GM18858 (cell line): Measurements from ENCODE around the gene TNNI3.
"Not testable (repeated sequence)": the region's sequence is repeated elsewhere in the genome, so short reads cannot be mapped to it uniquely, and the experiment has no call there.

Experiments used
- ATAC-seq: cut with Tn5 transposase; IDR thresholded peaks from one replicate; pipeline ENCODE4 v1.9.1; 2021; ENCODE audit not compliant: unreplicated experiment

Gene TNNI3

DNA sequence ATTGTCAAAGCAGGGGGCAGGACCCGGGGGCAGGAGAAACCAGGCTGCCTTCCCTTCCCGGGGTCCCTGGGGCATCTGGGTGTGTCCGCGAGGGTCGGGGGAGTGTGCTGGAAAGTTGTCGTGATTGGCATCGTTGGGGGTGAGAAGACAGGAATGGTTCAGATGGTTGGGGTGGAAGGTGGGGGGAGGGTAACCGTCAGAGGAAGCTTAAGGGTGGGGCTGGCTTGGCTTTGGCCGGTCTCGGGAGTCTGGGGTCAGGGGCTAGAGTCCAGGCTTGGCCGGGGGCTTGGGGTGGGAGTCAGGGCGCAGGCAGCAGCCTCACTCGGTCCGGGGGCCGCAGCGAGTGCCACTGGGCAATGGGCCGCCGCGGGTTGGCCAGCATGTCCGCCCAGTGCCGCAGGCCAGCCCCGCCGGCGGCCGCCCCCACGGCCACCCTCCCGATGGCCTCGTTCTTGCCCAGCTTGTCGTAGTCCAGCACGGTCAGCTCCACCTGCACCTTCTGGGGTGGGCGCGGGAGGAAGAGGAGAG lies 15.7 kb upstream of the TNNI3 start:
- ATAC-seq, result no peak

DNA sequence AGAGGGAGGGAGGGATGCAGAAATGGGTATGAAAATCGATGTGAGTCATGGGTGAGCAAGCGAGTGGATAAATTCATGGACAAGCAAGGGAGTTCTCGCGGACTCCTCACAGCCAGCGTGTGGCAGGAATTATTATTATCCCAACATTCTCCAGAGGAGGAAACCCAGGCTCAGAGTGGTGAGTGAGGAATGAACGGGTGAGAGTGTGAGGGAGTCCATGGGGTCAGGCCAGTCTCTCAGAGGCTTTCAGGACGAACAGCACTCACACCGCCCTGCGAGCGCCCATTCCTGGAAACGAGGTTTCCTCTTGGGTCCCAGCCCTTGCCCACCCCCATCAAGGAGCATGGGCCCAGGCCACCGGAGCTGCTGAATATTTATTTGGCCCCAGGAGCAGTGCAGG lies 15.2 kb upstream of the TNNI3 start:
- ATAC-seq, result no peak

DNA sequence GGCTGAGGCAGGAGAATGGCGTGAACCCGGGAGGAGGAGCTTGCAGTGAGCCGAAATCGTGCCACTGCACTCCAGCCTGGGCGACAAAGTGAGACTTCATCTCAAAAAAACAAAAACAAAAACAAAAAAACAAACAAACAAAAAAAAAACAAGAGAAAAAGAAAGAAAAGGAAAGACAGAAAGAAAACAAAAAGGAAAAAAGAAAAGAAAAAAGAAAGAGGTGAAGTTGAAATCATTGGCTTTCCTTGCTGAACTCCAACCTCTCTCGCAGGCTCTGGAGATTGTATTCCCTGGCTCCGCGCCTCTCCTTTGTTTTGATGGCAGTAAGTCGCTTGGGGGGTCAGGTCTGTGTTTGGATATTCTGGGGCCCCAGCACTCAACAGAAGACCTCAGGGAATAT lies 14.8 kb upstream of the TNNI3 start:
- not testable (repeated sequence) for ATAC-seq

DNA sequence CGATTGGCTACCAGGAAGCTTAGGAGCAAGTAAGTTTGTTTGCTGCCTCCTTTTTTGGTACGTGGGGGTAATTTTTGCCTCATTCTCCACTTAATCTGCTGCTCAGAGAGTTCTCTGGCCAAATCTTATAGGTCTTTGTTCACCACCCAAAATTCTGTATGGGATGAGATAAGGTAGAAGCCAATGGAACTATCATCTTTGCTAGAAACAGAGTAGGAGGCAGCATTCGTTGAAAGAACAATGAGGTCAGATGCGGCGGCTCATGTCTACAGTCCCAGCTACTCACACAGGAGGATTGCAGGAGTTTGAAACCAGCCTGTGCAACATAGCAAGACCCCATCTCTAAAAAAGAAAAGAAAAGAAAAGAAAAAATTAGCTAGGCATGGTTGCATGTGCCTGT lies 13.9 kb upstream of the TNNI3 start:
- no peak for ATAC-seq

DNA sequence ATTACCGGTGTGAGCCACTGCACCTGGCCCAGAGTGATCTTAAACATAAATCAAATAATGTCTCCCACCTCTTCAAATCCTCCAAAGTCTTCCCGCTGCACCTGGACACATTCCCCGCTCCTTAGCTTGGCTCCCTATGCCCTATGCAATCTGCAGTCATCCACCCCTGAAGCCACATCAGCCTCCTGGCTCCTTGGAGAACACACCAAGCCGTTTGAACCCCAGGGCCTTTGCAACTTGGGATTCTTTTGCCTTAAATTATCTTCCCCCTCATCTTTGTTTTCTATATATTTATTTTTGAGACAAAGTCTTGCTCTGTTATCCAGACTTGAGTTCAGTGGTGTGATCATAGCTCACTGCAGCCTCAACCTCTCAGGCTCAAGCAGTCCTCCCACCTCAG lies 11.6 kb upstream of the TNNI3 start:
- ATAC-seq, result no peak

DNA sequence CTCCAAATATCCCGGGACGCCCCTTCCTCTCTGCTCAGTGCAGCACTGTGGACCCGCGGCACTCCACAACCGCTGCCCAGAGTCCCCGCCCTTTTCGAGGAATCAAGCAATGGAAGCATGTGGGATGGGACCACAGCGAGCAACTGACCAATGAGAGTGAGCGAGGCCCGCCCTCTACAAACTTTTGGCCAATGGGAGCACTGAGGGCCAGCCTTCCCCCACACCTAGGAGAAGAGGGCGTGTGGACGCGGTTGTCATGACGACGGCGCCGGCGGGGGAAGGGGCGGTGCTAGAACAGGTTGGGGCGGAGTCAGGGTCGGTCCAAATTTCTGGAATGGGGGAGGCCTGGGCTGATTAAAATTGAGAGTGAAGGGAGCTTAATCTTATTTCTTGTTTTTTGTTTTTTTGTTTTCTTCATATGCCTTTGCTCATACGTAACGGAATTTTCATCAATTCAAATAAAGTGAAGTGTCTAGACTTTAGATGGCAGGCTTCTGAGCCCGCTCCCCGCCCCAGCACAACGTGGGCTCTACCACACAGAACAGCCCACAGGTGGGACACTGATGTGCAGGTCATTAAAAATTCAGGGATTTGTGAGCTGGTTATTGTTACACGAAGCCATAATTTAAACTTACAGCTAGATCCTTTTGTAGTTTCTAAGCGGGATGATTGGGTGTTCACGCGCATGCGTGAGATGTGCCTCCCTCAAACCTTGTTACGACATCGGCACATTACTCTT lies 9.2 kb upstream of the TNNI3 start, which contains the start of gene DNAAF3:
Gene DNAAF3 (minus strand): TSS at position 84 of the 739 bp plus-strand sequence. CDS start 200 bp downstream, outside the sequence.
- ATAC-seq, result no peak

DNA sequence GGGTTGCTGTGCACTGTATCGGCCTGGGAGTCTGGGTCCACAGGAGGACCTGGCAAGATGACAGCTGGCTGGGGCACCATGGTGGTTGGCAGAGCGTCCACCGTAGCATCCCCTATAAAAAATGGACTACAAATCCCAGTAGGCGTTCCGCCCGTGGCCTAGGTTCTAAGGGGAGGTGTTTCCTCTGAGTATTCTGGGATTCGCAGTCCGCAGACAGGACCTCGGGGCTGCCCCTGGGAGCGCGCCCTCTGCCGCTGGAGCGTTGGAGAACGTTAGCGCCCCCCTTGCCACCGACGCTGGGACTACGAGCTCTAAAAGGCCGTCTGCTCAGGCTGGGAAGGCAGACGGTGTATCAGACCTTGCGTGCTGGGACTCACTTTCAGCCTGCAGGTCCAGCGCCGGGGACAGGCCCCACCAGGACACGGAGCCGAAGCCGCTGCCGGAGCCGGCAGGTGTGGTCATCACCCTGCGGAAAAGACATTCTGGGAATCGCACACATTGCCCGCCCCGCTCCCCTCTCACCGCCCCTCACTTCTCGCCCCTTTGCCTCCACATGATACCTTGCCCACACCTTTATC lies 8.5 kb upstream of the TNNI3 start:
- ATAC-seq, result no peak

DNA sequence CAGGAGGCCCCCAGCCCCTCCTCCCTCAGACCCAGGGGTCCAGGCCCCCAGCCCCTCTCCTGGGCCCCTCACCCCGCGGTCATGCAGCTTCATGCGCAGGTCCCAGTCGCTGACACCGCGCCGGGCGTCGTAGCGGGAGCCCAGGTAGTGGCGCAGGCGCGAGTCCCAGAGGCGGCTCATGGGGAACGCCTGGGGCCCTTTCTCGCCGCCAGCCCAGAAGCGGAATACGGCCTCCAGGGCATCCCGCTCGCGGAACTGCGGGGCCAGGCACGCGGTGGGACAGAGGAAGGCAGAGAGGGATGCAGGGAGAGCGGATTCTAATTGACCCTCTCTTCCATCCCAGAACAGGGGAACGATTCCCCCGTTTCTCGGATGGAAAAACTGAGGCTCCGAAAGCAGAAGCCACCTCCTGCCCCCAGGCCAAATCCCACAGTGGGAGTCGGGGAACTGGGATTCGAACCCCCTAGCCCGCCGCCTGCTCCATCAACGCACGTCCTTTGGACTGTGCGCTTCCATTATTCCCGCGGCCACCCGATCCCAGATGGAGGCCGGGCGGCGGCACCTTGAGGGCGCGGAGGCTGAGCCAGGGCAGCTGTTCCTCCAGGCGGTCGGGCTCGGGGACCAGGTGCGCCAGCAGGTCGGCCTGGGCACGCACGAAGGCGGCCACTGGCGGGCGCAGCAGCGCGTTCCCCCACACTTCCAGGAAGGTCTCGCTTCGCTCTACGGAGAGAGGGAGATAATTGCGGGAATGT lies 4.2 kb upstream of the TNNI3 start:
- ATAC-seq, result no peak

DNA sequence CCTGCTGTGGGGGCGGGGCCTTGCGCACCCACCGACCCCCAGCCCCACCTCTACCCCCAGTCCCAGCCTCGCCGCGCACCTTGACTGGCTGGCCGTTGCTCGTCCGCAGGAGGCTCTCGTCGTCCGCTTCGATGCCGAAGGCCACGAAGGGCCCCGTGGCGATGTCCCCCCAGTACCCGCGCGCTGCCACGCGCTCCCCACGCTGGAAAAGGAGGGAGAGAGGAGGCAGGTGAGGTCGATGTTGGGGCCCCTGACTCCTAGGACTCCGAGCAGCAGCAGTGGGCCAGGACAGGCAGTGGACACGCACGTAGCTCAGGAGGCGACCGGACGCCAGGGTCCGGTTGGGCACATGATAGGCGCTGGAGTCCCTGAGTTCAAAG lies 3.4 kb upstream of the TNNI3 start:
- no peak for ATAC-seq

DNA sequence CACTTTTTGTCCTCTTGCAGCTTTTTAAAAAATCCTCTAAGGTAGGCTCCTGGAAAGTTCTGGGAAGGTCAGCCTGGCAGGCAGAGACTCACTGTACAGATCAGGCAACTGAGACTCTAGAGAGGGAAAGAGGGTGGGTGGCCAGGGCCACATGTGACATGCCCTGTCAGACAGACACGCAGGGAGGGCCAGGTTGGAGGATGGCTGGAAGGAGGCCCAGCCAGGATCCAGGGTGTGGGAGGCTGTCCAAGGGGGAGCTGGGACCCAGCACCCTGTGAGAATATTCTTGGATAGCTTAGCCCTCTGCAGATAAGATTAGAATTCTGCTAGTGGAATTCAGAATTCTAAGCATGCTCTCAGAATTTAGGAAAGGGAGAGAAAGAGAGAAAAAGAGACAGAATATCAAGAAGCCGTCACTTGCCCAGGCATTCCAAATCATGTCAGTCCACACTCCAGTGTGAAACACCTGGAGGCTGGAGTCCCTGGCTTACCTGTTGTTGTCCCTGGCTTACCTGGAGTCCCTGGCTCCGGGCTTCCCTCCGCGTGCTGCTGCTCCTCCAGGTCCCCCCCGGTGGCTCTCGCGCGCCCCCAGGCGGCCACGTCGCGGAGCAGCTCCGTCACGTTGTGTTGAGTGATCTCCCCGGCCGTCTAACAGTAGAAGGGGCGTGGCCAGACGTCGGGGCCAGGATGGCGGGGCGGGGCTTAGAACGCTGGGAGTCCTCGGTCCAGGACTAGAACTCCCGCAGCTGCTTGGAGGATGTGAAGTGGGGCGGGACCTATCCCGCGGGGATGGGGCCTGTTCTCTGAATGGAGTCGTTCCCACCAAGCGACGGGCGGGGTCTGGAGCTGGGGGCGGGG lies 2.8 kb upstream of the TNNI3 start:
- ATAC-seq, result no peak

DNA sequence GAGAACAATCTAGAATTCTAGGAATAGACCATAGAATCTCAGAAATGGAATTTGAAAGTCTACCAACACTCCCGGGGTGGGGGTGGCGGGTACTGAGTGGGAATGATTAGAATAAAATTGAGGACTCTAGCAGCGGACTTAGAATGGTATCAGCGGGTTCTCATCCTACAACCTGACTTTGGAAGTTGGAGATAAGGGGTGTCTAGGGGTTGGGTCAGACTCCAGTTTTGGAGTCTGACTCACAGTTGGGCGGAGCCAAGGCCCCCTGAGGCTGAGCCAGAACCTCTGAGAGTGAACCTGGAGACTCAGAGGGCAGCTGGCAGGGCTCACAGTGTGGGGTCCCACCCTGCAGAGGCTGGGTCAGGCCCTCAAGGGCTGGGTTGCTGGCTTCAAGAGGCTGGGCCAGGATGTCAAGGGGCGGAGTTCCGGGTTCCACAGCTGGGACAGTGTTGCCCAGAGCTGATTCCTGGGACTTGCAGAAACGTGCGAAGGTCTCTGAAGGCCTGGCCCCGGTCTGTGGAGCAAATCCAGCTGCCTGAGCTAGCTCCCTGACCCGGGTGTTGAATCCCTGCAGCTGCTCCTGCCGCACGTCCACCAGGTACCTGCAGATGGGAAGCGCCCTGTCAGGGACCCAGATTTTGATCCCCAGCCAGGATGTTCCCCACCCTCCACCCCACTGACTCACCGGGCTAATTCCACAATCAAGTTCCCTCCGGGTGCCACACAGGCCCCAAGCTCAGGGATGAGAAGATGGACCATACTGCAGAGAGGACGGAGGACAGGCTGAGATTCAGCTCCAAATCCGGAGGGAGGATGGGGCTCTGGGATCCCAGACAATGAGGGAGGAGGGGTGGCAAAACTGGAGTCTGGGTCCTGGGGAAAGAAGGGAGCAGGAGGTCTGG lies 1.6 kb upstream of the TNNI3 start:
- ATAC-seq, result no peak

DNA sequence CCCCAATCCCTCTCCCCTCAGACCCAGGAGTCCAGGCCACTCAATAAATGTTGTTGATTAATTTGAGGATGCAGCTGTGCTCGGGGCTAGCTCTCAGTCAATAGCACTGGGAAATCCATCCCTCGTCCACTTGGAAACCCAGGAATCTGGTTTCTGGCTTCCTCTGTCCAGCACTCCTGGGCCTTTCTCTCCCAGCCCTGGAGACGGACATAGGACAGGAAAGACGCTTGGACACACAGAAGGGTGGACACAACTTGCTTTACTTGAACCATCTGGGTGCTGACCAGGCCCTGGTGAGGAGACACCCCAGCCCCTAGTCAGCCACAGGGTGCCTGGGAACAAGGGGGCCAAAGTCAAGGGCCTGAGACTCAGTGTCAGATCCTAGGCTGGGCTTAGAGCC lies 891 bp upstream of the TNNI3 start:
- ATAC-seq, result no peak

DNA sequence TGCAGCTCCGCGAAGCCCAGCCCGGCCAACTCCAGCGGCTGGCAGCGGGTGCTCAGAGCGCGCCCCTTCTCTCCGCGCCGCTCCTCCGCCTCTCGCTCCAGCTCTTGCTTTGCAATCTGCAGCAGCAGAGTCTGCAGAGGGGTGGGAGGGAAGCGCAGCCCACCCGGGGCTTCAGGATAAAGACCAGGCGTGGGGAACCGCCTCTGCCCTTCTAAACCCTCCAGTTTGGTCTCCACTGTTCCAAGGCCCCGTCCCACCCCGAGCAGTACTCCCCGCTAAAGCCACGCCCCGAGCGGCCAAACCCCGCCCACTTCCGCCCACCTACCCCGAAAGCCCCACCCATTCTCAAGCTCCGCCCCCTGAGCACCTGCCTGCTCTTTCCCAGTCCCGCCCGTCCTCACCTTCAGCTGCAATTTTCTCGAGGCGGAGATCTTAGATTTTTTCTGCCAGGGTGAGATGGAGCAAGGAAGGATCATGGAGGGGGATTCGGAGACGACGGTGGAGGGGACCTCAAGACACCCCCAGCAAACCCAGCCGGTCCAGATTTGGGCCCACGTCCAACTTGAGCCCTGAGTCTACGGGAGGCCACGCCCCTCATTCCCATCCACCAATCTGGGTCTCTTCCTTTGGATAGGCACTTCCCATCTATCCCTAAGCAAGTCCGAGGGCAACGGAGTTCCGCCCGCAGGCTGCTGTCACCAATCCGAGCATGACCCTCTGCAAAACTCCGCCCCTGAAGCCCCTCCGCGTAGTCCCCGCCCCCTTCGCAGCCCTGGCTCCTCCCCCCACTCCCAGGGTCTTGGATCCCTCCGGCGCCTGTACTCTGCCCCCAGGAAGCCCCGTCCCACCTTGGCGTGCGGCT lies 1.1 kb downstream of the TNNI3 start:
- ATAC-seq, result no peak

DNA sequence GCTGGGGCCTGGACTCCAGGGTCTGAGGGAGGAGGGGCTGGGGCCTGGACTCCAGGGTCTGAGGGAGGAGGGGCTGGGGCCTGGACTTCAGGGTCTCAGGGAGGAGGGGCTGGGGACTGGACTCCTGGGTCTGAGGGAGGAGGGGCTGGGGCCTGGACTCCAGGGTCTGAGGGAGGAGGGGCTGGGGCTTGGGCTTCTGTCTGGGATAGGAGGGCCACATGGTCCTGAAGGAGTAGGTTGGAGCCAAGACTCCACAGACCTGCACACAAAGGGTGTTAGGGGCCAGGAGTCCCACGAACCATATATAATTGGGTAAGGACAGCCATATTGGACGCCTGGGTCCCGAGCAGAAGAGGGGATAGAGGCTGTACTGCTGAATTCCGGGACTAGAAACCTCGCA lies 1.7 kb downstream of the TNNI3 start:
- ATAC-seq, result not testable (repeated sequence)

DNA sequence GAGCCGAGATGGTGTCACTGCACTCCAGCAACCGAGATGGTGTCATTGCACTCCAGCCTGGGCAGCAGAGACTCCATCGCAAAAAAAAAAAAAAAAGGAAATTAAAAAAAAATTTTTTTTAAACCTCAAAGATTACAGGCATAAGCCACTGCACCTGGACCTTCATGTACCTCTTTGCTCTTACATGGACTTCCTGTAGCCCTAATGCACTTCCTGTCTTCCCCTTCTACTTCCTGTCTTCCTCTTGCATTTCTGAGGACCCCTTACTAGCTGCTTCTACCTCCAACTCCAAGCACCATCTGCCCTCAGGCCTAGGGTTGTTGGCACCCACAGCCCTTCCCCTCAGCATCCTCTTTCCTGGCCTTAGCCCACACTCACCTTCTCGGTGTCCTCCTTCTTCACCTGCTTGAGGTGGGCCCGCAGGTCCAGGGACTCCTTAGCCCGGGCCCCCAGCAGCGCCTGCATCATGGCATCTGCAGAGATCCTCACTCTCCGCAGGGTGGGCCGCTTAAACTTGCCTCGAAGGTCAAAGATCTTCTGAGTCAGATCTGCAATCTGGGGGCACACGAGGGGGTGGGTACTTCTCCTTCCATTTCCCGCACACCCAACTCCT lies 3.8 kb downstream of the TNNI3 start:
- no peak for ATAC-seq

DNA sequence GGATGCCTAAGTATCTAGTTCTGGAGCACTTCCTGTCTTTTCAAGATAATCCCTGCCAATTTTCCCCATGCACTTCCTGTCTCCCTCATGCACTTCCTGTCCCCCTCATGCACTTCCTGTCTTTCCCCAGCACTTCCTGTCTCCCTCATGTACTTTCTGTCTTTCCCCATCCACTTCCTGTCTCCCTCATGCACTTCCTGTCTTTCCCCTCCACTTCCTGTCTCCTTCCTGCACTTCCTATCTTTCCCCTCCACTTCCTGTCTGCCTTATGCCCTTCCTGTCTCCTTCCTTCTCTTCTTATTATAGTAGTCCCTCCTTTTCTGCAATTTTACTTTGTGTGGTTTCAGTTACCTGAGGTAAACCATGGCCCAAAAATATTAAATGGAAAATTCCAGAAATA lies 5.5 kb downstream of the TNNI3 start:
- ATAC-seq, result no peak

DNA sequence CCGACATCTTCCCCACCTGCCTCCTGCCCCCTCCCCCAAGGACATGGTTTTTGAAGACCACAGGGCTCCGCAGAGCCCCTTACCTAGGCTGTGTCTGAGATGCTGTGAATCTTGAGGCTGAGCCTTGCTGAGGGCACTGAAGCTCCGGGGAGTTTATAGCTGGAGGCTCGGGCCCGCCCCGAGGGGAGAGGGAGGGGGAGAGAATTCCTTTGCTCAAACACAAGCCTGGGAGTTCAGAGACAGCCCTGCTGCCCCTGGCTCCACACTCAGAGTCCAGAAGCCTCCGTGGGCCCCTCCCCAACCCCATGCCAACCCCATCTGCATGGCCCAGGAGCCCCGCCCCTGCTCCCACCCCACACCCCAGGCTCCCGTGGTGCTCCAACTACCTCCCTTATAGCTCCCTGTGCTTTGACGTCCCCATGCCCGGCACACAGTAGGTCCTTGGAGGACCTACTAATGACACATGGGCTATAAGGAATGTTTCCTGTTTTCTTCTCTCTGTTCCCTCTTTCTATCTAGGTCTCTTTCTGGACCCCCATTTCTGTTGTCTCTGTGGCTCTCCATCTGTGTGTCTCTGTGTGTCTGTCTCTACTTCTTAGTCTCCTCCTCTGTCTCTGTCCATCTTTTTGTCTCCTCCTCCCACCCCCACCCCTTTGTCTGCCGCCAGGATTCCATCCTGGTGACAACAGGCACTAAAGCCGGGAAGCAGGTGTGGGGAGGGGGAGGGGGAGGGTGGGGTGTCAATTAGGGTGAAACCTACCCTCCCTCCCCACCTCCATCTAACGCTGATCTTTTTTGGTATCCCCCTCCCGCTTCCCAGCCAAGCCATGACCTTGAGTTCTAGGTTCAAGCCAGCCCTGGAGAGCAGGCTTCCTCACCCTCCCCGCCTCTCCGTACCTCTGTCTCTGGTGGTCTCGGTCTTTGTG lies 8.2 kb downstream of the TNNI3 start, which contains the start of gene TNNT1:
Gene TNNT1 (minus strand): TSS at position 129 of the 926 bp plus-strand sequence. CDS start 2,049 bp downstream, outside the sequence.
- no peak for ATAC-seq
